ENCODE measurements around the gene PTGDR. TPM values are rescaled to one million over a fixed set of nuclear protein-coding genes. Genes with fewer than 3 reads are reported as not detected.

The PTGDR gene
- total and polyA plus RNA-seq, 7 donors: 0.28 to 8.2 (median 0.93) TPM; not detected in 1

DNA sequence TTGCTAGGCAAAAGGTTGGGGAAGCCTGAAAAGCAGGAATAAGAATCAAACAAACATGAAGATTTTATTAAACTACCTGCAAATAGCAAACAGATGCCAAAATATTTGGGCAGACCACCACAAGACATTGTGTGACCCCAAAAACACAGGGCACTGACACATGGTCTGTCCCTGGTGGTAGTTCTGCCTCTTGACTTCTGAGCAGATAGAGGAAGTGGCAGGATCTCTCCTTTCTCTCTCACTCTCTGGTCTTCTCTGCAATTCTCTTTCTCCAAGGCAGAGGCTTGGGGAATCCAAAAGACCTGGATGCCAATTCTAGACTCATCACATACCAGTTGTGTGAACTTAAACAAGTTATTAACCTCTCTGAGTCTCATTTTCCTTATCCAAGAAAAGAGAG lies 4.3 kb upstream of the PTGDR start:
- Histone ChIP-seq H3K27me3 (peaks cover 6 to 18% (median 12%) of the 10 kb centered on the region in 3 donors), H3K36me3 (no peaks in the 10 kb centered on the region), H3K27ac (no peak overlapping the region), H3K4me1 (peaks cover 0 to 17% (median 12%) of the 10 kb centered on the region in 4 donors), H3K4me3 (no peak overlapping the region), H3K9me3 (no peaks in the 10 kb centered on the region)
- TF ChIP-seq POLR2A (IDR thresholded peaks at IDR 0.05): no peak
- TF ChIP-seq EP300 (IDR thresholded peaks at IDR 0.05): no peak
- DNase-seq: no peak
- intact Hi-C loops (cut with DNase I): no loop called here

DNA sequence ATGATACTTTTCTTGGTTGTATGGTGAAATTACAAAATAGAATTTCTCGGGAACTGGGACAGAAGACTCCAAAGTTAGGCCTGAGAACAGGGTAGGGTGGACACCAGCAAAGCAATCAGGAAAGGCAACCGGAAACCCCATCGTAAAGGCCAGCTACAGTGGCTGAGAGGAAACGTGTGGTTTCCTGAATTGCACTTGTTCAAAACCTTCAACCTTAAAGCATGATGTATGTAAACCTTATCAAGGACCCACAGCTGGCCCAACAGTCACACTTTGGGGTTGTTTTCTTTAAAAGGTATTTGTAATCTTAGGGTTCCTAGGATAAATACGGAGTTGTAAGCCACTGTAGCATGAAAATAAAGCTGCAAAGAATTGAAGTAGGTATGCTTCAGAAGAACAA lies 2.2 kb upstream of the PTGDR start:
- Histone ChIP-seq H3K9me3 (no peaks in the 10 kb centered on the region), H3K27ac (no peak overlapping the region), H3K36me3 (no peaks in the 10 kb centered on the region), H3K4me1 (peaks cover 0 to 24% (median 18%) of the 10 kb centered on the region in 4 donors), H3K4me3 (no peak overlapping the region), H3K27me3 (peaks cover 8 to 33% (median 22%) of the 10 kb centered on the region in 3 donors)
- intact Hi-C loops (cut with DNase I): no loop called here
- WGBS, 2 donors: 27 to 38% methylated on average over 5 of the region's 5 CpGs
- DNase-seq: no peak
- TF ChIP-seq EP300 (IDR thresholded peaks at IDR 0.05) (no peak), POLR2AphosphoS5 (IDR thresholded peaks at IDR 0.05) (no peak), POLR2A (IDR thresholded peaks at IDR 0.05) (no peak)
- TF ChIP-seq, protein P1, sequence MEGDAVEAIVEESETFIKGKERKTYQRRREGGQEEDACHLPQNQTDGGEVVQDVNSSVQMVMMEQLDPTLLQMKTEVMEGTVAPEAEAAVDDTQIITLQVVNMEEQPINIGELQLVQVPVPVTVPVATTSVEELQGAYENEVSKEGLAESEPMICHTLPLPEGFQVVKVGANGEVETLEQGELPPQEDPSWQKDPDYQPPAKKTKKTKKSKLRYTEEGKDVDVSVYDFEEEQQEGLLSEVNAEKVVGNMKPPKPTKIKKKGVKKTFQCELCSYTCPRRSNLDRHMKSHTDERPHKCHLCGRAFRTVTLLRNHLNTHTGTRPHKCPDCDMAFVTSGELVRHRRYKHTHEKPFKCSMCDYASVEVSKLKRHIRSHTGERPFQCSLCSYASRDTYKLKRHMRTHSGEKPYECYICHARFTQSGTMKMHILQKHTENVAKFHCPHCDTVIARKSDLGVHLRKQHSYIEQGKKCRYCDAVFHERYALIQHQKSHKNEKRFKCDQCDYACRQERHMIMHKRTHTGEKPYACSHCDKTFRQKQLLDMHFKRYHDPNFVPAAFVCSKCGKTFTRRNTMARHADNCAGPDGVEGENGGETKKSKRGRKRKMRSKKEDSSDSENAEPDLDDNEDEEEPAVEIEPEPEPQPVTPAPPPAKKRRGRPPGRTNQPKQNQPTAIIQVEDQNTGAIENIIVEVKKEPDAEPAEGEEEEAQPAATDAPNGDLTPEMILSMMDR (IDR thresholded peaks at IDR 0.05): no peak

DNA sequence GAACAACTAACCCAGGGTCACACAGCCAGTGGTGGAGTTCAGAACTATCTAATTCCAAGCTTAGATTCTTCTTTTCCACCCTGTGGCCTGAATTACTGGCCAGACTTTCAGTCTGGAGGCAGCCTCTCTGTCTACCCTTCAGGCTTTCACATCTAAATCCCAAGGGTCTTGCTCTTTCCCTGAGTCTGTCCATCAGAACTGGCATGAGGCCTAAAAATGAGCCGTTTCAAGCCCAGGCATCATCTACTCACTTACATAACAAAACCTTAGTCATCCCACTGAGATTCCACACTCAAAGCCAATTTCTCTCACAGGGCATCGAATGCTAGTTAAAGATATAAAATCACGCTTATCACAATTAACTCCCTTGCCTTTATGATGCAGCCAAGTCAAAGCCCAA lies 1.3 kb upstream of the PTGDR start:
- TF ChIP-seq POLR2A (IDR thresholded peaks at IDR 0.05): no peak
- TF ChIP-seq, protein P1 (IDR thresholded peaks at IDR 0.05): no peak
- no peak for TF ChIP-seq POLR2AphosphoS5 (IDR thresholded peaks at IDR 0.05)
- TF ChIP-seq EP300 (IDR thresholded peaks at IDR 0.05): no peak
- 14 to 63% methylated on average over 3 of the region's 3 CpGs for WGBS, 2 donors
- intact Hi-C loops (cut with DNase I): no loop called here
- Histone ChIP-seq H3K27ac (no peak overlapping the region), H3K36me3 (no peaks in the 10 kb centered on the region), H3K9me3 (no peaks in the 10 kb centered on the region), H3K27me3 (peaks cover 8 to 33% (median 22%) of the 10 kb centered on the region in 3 donors), H3K4me1 (peaks cover 0 to 24% (median 18%) of the 10 kb centered on the region in 4 donors), H3K4me3 (no peak overlapping the region)
- DNase-seq: peak; percentile 85

DNA sequence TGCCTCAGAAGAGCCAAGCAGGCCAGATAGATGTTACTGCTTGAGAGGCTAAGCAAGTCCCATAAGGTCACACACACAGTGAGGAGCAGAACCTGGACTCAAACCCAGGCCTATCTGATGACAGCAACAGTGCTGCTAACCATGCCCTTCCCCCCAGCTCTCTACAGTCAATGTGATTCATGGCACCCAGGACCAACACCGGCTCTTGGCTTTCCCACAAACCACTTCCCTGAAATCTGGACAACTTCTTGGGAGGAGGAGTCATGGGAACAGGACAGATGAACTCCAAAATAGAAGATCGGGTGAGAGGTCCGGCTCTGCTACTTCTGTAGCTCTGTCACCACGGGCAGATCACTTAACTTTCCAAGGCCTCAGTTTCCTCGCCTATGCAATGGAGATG lies 716 bp upstream of the PTGDR start:
- no peak overlapping the region for H3K27ac ChIP-seq
- H3K9me3 ChIP-seq: no peaks in the 10 kb centered on the region
- no peaks in the 10 kb centered on the region for H3K36me3 ChIP-seq
- WGBS, 2 donors: 19 to 61% methylated on average over 5 of the region's 5 CpGs
- no peak overlapping the region for H3K4me3 ChIP-seq
- peaks cover 0 to 24% (median 18%) of the 10 kb centered on the region in 4 donors for H3K4me1 ChIP-seq
- no peak for DNase-seq
- peaks cover 8 to 33% (median 22%) of the 10 kb centered on the region in 3 donors for H3K27me3 ChIP-seq
- TF ChIP-seq POLR2A (IDR thresholded peaks at IDR 0.05): no peak
- TF ChIP-seq, protein P1 (IDR thresholded peaks at IDR 0.05): no peak
- no peak for TF ChIP-seq EP300 (IDR thresholded peaks at IDR 0.05)
- no peak for TF ChIP-seq POLR2AphosphoS5 (IDR thresholded peaks at IDR 0.05)
- intact Hi-C loops (cut with DNase I): no loop called here

DNA sequence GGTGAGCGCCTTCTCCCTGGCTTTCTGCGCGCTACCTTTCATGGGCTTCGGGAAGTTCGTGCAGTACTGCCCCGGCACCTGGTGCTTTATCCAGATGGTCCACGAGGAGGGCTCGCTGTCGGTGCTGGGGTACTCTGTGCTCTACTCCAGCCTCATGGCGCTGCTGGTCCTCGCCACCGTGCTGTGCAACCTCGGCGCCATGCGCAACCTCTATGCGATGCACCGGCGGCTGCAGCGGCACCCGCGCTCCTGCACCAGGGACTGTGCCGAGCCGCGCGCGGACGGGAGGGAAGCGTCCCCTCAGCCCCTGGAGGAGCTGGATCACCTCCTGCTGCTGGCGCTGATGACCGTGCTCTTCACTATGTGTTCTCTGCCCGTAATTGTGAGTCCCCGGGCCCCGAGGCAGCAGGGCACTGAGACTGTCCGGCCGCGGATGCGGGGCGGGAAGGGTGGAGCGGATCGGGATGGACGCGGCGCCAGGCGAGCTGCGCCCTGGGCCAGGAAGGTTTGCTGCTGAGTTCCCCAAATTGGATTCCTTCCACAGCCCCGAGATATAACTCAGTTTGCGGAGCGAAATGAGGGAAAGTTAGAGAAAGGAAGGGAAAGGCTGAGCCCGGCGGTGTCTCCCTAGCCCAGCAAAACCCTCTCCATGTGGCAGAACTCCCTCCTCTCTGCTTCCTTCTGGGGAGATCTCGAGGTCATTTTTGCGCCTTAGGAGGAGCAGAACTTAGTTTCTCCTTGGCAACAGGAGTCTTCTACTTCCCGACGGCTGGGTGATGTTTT lies 972 bp downstream of the PTGDR start:
- 1 to 2% methylated on average over 54 of the region's 54 CpGs for WGBS, 2 donors
- peak overlapping the region; percentile 16 to 43 (median 34) for H3K4me3 ChIP-seq
- peak overlapping the region in 1 of 4 donors; percentile 5 for H3K27ac ChIP-seq
- H3K36me3 ChIP-seq: no peaks in the 10 kb centered on the region
- peaks cover 8 to 33% (median 22%) of the 10 kb centered on the region in 3 donors for H3K27me3 ChIP-seq
- no peaks in the 10 kb centered on the region for H3K9me3 ChIP-seq
- DNase-seq: no peak
- intact Hi-C loops (cut with DNase I): no loop called here
- TF ChIP-seq EP300 (IDR thresholded peaks at IDR 0.05): no peak
- TF ChIP-seq POLR2A (IDR thresholded peaks at IDR 0.05): no peak
- TF ChIP-seq POLR2AphosphoS5 (IDR thresholded peaks at IDR 0.05): no peak
- TF ChIP-seq, protein P1 (IDR thresholded peaks at IDR 0.05): no peak
- H3K4me1 ChIP-seq: peaks cover 0 to 24% (median 18%) of the 10 kb centered on the region in 4 donors

Data from sigmoid colon (tissue), 7 donors.